SK-N-SH (cell line): ENCODE data around the gene HYAL2. TPM values are rescaled to one million over a fixed set of nuclear protein-coding genes. Genes with fewer than 3 reads are reported as not detected.

Experiments
- polyA plus RNA-seq, 3 experiments: library from polyadenylated mRNA; depleted of rRNA; stranded (reverse); fragments of >200 nt; gene quantifications; 2 replicates each; pipeline ENCODE4 v1.2.3, GENCODE V29; 2012

The HYAL2 gene
- polyA plus RNA-seq, 1 of the 3 experiments (the other 2 are of a cell fraction) = 135 TPM

Other genes starting within 250 kb of the HYAL2 start
- gene RBM5, start 233.8 kb downstream of the HYAL2 start, polyA plus RNA-seq (2012; rRNA removed) = 113 and 168 TPM in 2 replicates
- 23.9 and 30.4 TPM in 2 replicates for gene SEMA3F, start 167.4 kb downstream of the HYAL2 start, polyA plus RNA-seq (2012; rRNA removed)
- gene GNAT1, start 131.1 kb downstream of the HYAL2 start, polyA plus RNA-seq (2012; rRNA removed) = not detected in 2 replicates
- 0.84 and 0.89 TPM in 2 replicates for gene SLC38A3, start 117.5 kb downstream of the HYAL2 start, polyA plus RNA-seq (2012; rRNA removed)
- gene GNAI2, start 86.5 kb downstream of the HYAL2 start, polyA plus RNA-seq (2012; rRNA removed) = 641 and 649 TPM in 2 replicates
- gene SEMA3B, start 53.6 kb downstream of the HYAL2 start, polyA plus RNA-seq (2012; rRNA removed) = 12.4 and 14.9 TPM in 2 replicates
- 0.03 TPM in 1 of 2 replicates, not detected in the other for gene LSMEM2, start 43.7 kb downstream of the HYAL2 start, polyA plus RNA-seq (2012; rRNA removed)
- gene IFRD2, start 30.3 kb downstream of the HYAL2 start, polyA plus RNA-seq (2012; rRNA removed) = 52.4 and 73.2 TPM in 2 replicates
- 7.8 and 8.4 TPM in 2 replicates for gene HYAL3, start 23.3 kb downstream of the HYAL2 start, polyA plus RNA-seq (2012; rRNA removed)
- gene NAA80, start 23.3 kb downstream of the HYAL2 start, polyA plus RNA-seq (2012; rRNA removed) = 10.4 and 10.5 TPM in 2 replicates
- gene HYAL1, start 19.2 kb downstream of the HYAL2 start, polyA plus RNA-seq (2012; rRNA removed) = 0.30 and 0.49 TPM in 2 replicates
- gene TUSC2, start 5.5 kb upstream of the HYAL2 start, polyA plus RNA-seq (2012; rRNA removed) = 58.7 and 79.3 TPM in 2 replicates
- 28.1 and 32.3 TPM in 2 replicates for gene RASSF1, start 18.1 kb upstream of the HYAL2 start, polyA plus RNA-seq (2012; rRNA removed)
- 0.83 and 0.95 TPM in 2 replicates for gene ZMYND10, start 23.0 kb upstream of the HYAL2 start, polyA plus RNA-seq (2012; rRNA removed)
- gene NPRL2, start 28.0 kb upstream of the HYAL2 start, polyA plus RNA-seq (2012; rRNA removed) = 43.6 and 56.2 TPM in 2 replicates
- gene CYB561D2, start 28.1 kb upstream of the HYAL2 start, polyA plus RNA-seq (2012; rRNA removed) = 40.7 and 46.5 TPM in 2 replicates
- 47.8 and 49.2 TPM in 2 replicates for gene TMEM115, start 36.8 kb upstream of the HYAL2 start, polyA plus RNA-seq (2012; rRNA removed)
- 1.1 and 2.8 TPM in 2 replicates for gene CACNA2D2, start 180.9 kb upstream of the HYAL2 start, polyA plus RNA-seq (2012; rRNA removed)
- gene C3orf18, start 245.0 kb upstream of the HYAL2 start, polyA plus RNA-seq (2012; rRNA removed) = 19.7 and 27.2 TPM in 2 replicates
- 15.4 and 21.7 TPM in 2 replicates for gene HEMK1, start 246.8 kb upstream of the HYAL2 start, polyA plus RNA-seq (2012; rRNA removed)